NCI-H2081 treated with DMSO at 0.1 percent for 48 hours (cell line): ENCODE data around the gene MGAM2.
"Not testable (repeated sequence)": the region's sequence is repeated elsewhere in the genome, so short reads cannot be mapped to it uniquely, and the experiment has no call there.

Source experiments
- DNase-seq: peaks from one replicate; lab custom pipeline; 2025; lab: John Stamatoyannopoulos, UW

MGAM2 gene

DNA sequence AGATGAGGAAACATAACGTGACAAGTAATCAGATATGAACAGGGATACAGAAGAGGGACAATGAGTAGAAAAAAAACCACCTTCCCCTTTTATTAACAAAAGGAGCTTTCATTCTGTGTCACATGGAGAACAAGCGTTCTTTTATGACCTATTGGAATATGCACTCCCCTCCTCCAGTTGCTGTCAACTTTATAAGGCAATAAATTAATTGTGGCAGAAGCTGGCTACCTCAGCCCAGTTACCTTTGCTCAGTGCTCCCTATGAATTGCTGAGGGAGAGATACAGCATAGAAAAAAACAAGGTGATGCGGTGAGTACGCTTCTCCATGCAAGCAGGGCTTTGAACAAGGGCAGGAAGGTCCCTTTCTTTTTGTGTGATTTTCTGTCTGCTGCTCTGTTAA, at the start of gene MGAM2:
TSS of gene MGAM2 (plus strand) at position 220 of the 400 bp plus-strand sequence. CDS start 5,156 bp downstream, outside the sequence.
- DNase-seq: no peak

- DNase-seq: no peak
These were observed 47.7 kb upstream of the MGAM2 start for GRCh38 chr7:142063551-142064442.

- no peak for DNase-seq
These were observed 45.0 kb upstream of the MGAM2 start for GRCh38 chr7:142066536-142066935.

- no peak for DNase-seq
These were observed 33.8 kb upstream of the MGAM2 start for GRCh38 chr7:142077762-142078161.

DNA sequence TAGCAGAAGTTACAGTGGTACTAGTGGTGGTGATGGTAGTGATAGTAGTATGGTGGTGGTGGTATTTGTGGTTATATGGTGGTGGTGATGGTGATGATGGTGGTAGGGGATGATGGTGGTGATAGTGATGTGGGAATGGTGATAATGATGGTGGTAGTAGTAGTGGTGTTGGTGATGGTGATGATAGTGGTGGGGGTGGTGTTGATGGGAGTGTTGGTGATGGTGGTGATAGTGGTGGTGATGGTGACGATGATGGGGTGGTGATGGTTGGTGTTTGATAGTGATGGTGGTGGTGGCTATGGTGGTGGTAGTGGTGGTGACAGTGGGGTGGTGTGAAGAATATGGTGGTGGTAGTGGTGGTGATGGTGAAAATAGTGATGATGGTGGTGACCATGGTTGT, 27.9 kb upstream of the MGAM2 start:
- no peak for DNase-seq

- DNase-seq: no peak
These were observed 26.1 kb upstream of the MGAM2 start for GRCh38 chr7:142085428-142085827.

DNA sequence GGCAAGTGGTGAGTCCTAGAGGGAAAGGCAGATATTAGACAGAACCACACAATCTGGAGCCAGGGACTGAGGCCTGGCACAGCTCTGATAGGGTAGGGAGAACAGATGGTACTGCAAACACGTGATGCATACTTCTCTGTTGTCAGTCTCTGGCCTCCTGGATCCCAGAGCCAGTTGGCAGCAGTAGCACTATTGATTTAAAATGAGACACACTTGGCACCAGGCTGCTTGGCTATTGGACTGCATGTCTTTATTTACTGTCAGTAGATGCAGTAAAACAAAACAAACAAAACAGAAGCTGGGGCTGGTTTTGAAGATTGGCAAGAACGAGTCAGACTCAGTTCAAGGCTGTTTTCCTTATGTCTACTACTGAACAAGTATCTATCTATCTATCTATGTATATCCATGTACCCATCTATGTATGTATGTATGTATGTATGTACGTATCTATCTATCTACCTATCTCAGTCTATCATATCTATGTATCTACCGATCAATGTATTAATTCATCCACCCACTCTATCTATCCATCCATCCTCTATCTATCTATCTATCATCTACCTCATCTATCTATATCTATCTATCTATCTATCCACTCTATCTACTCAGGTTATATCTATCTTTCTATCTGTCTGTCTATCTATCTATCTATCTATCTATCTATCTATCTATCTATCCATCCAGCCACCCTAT, 23.4 kb upstream of the MGAM2 start:
- DNase-seq: peak; percentile 28

DNA sequence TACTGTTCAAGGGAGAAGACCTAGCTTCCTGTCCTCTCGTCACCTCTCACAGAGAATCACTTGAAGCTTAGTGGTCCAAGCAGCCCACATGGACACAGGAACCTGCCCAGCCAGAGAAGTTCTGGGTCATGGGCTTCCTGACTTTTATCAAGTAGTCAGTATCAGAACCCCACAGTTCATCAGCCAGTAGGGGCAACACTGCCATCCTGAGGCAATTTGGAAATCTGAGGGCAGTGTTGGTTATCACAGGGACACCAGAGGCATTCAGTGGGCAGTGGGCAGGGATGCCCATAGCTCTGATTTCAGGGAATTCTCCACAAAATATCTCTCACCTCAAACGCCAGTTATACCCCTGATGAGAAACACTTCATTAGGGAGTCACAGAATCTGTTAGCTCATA, 22.5 kb upstream of the MGAM2 start:
- DNase-seq: no peak

- no peak for DNase-seq
These were observed 19.6 kb upstream of the MGAM2 start for GRCh38 chr7:142091961-142092360.

- no peak for DNase-seq
These were observed 16.7 kb upstream of the MGAM2 start for GRCh38 chr7:142094861-142095260.

DNA sequence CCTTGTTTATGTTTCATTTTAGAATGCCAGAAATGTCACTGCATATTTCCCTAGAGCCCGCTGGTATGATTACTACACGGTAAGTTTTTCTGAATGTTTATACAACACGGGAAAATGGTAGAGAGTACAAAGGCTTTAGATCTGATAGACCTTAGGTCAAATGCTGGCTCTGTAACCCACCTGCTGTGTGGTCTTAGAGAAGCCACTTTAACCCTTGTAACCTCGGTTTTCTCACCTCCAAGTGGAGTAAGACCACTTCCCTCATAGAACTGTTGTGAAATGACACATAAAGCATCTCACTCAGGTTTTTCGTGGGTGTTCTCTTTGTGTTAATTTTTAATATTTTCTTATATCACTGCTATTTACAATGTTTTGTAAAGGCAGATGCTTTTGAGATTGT, 13.9 kb upstream of the MGAM2 start:
- no peak for DNase-seq

- no peak for DNase-seq
These were observed 13.5 kb upstream of the MGAM2 start for GRCh38 chr7:142098004-142098403.

DNA sequence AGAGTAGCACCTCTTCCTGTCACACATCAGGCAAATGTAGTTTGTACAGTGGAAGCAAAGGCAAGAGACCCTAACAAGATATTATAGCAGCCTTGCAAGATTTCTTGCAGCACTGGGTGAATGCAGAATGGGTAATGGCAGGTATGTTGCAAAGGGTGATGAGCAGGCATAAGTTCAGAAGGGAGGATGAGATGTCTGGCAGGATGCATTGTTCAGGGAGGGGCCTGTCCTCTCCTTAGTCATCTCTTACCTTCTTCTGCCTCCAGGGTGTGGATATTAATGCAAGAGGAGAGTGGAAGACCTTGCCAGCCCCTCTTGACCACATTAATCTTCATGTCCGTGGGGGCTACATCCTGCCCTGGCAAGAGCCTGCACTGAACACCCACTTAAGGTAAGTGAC, 12.2 kb upstream of the MGAM2 start:
- DNase-seq: not testable (repeated sequence)

DNA sequence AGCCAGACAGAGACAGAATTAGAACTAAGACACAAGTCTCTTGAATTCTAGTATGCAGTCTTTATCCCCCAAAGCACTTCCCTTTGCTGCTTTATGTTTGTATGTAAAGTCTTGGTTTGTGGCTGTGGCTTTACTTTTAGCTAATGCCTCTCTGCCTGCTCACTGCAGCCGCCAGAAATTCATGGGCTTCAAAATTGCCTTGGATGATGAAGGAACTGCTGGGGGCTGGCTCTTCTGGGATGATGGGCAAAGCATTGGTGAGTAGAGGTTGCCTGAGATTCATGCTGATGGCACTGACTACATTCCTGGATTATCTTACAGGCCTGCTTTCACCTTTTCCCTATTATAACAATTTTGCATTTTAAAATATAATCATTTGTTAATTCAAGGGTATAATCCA, 10.9 kb upstream of the MGAM2 start:
- DNase-seq: no peak

DNA sequence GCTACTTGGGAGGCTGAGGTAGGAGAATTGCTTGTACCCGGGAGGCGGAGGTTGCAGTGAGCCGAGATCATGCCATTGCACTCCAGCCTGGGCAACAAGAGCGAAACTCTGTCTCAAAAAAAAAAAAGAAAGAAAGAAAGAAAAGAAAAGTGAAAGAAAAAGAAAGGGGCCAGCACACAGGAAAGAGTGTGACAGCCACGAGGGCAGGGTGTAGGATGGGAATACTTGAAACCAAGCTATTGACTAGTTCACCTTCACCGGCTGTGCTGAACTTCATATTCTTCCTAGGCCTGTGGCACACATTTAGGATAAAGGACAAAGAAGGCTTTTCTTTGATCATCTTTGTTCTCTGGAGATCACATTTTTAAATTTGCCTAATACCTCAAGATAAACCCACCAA, 9.7 kb upstream of the MGAM2 start:
- DNase-seq: not testable (repeated sequence)

GRCh38 chr7:142104550-142105527, 6.7 kb upstream of the MGAM2 start:
- no peak for DNase-seq

GRCh38 chr7:142108728-142109505, 2.6 kb upstream of the MGAM2 start:
- no peak for DNase-seq

DNA sequence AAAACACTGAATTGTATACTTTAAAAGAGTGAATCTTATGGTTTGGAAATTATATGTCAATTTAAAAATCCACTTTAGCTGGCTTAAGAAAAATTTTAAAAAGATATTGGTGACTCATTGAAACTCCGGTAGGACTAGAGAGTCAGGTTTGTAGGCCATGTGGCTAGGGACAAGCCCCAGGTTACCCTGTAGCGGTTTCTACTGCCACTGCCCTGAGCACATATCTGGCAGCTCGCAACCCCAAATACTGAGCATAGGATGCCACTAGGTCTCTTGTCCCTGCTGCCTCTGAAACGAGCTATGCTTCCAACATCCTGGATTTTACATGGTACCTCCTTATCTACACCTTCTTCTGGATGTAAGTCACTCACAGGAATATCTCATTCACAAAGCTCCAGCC, 1.4 kb upstream of the MGAM2 start:
- no peak for DNase-seq

DNA sequence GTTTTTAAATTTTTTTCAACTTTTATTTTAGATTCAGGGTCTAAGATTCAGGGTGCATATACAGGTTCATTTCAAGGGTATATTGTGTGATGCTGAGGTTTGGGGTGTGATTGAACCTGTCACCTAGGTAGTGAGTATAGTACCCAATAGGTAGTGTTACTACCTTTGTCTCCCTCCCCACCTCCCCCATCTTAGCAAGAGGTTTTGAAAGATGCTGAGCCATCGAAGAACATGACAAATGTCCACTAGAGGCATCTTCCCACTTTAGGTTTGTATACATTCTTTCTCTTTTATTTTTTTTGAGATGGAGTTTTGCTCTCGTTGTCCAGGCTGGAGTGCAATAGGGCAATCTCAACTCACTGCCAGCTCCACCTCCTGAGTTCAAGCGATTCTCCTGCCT, 880 bp upstream of the MGAM2 start:
- DNase-seq: no peak

GRCh38 chr7:142112086-142112485, 568 bp downstream of the MGAM2 start:
- DNase-seq: no peak

DNA sequence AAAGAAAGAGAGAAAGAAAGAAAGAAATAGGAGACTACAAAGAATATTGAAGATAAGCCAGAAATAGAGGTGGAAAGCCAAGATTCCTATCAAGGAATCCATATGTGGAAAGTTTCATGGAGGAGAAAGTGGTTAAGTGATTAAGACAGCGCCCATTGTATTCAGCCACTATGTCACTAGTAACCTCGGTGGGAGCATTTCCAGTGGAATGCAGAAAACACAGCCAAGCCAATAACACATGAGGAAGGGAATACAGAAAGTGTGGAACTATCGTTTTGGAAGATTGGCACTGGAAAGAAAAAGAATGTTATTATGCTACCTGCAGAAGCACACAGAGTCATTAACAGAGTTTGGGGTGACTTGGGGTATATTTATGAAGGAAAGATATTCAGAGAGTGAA, 2.7 kb downstream of the MGAM2 start:
- no peak for DNase-seq
